BE2C (cell line): ENCODE results near the gene PER3.

Experiments used
- DNase-seq: peaks from one replicate; pipeline ENCODE4 v3.0.0-alpha.2; 2020
- H3K27me3 ChIP-seq: fragments of 250-450 bp; sonication (Bioruptor Pico); 2 replicates; pipeline ENCODE4 v1.5.1; 2020; ENCODE audit warnings: mild to moderate bottlenecking
- H3K36me3 ChIP-seq: fragments of 250-450 bp; sonication (Bioruptor Pico); 2 replicates; pipeline ENCODE4 v1.5.1; 2020; ENCODE audit warnings: mild to moderate bottlenecking
- H3K4me1 ChIP-seq: fragments of 250-450 bp; sonication (Bioruptor Pico); 2 replicates; pipeline ENCODE4 v1.5.1; 2020
- H3K4me3 ChIP-seq: 2 replicates; pipeline ENCODE4 v1.5.1; 2011; ENCODE audit warnings: low read depth, low read length
- H3K9me3 ChIP-seq: fragments of 250-450 bp; sonication (Bioruptor Pico); 2 replicates; pipeline ENCODE4 v1.5.1; 2020
- CTCF ChIP-seq: IDR thresholded peaks from 2 replicates; pipeline ENCODE4 v1.5.1; 2012; ENCODE audit warnings: mild to moderate bottlenecking, low read depth, low read length

Gene PER3

GRCh38 chr1:7847599-7847998 lies 63.5 kb downstream of the PER3 start:
- no peak for DNase-seq
- H3K4me3 ChIP-seq, result no peak overlapping the region
- no peaks in the 10 kb centered on the region for H3K4me1 ChIP-seq
- no peaks in the 10 kb centered on the region for H3K27me3 ChIP-seq
- TF ChIP-seq CTCF, result no peak
- no peaks in the 10 kb centered on the region for H3K9me3 ChIP-seq
- no peaks in the 10 kb centered on the region for H3K36me3 ChIP-seq

GRCh38 chr1:7850786-7851185 lies 66.7 kb downstream of the PER3 start:
- no peaks in the 10 kb centered on the region for H3K4me1 ChIP-seq
- no peaks in the 10 kb centered on the region for H3K27me3 ChIP-seq
- no peaks in the 10 kb centered on the region for H3K36me3 ChIP-seq
- no peak overlapping the region for H3K4me3 ChIP-seq
- no peak for TF ChIP-seq CTCF
- DNase-seq, result no peak
- H3K9me3 ChIP-seq, result no peaks in the 10 kb centered on the region

- DNase-seq, result no peak
- TF ChIP-seq CTCF, result no peak
- H3K9me3 ChIP-seq, result no peaks in the 10 kb centered on the region
- no peaks in the 10 kb centered on the region for H3K27me3 ChIP-seq
- H3K4me3 ChIP-seq, result no peak within 1 kb of the TSS
- H3K36me3 ChIP-seq, result no peaks in the 10 kb centered on the region
- H3K4me1 ChIP-seq, result no peaks in the 10 kb centered on the region
These were observed 69.0 kb downstream of the PER3 start, which contains the start of gene UTS2 for GRCh38 chr1:7852804-7853683. TSS of gene UTS2 (minus strand) at chr1:7853065. CDS start at chr1:7853003, 62 bp downstream.

- no peaks in the 10 kb centered on the region for H3K27me3 ChIP-seq
- no peak for TF ChIP-seq CTCF
- H3K9me3 ChIP-seq, result no peaks in the 10 kb centered on the region
- no peak for DNase-seq
- H3K4me1 ChIP-seq, result no peaks in the 10 kb centered on the region
- no peak overlapping the region for H3K4me3 ChIP-seq
- no peaks in the 10 kb centered on the region for H3K36me3 ChIP-seq
These were observed 69.6 kb downstream of the PER3 start for GRCh38 chr1:7853684-7854026.

GRCh38 chr1:7856345-7856744 lies 72.3 kb downstream of the PER3 start:
- H3K4me3 ChIP-seq, result no peak overlapping the region
- no peaks in the 10 kb centered on the region for H3K4me1 ChIP-seq
- peak; percentile 10 for DNase-seq
- no peaks in the 10 kb centered on the region for H3K27me3 ChIP-seq
- no peaks in the 10 kb centered on the region for H3K36me3 ChIP-seq
- TF ChIP-seq CTCF, result 0 out of 2 replicates have a peak, but pooled peaks have one; percentile 28
- H3K9me3 ChIP-seq, result no peaks in the 10 kb centered on the region

- TF ChIP-seq CTCF, result no peak
- Histone ChIP-seq H3K36me3 (no peaks in the 10 kb centered on the region), H3K4me3 (no peak overlapping the region), H3K4me1 (no peaks in the 10 kb centered on the region), H3K27me3 (no peaks in the 10 kb centered on the region), H3K9me3 (no peaks in the 10 kb centered on the region)
- no peak for DNase-seq
These were observed 72.9 kb downstream of the PER3 start for GRCh38 chr1:7857000-7857399.
